Loucy (cell line): ENCODE results near the gene FSD2.

Experiments used
- EZH2phosphoT487 ChIP-seq: fragments of 200-600 bp; IDR thresholded peaks from 2 replicates; pipeline ENCODE4 v1.6.1; 2018; ENCODE audit warnings: antibody characterized with exemption, mild to moderate bottlenecking, moderate library complexity, borderline replicate concordance
- TF ChIP-seq, protein P1 (sequence below): fragments of 200-600 bp; sonication (generic); conservative IDR thresholded peaks from 2 replicates; pipeline ENCODE4 v1.5.1; 2014; ENCODE audit warnings: mild to moderate bottlenecking, antibody characterized with exemption, low read length

DNA sequence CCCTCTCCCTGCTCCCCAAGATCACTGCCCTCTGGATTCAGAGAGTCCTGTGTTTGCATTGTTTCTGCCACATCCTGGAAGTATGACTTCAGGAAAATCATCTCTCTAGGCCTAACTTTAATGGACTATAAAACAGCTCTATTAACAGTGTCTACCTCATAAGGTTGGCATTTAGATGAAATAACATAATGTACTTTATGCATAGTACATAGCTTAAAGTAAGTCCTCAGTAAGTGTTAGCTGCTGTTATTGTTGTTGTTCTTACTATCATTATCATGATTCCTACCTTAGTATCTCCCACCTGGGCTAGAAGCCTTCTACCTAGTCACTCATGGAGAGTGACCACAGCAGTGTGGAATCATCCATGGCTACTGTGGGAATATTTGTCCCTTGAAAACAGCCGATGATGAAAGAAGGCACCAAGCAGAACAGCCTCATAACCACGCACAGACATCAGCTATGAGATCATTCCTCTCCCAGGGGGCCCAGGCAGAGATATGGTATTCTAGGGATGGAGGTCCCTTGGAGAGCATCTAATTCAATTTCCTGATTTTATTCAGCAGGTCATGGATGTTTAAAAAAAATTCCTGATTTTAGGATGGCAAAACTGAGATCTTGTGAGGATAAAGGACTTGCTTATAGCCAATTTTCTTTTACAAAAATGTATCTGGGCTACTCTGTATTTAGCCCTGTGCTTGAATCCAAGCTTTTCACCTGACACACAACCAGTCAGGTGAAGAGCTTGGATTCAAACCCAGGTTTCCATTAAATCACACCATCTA, 1.9 kb downstream of the FSD2 start:
- TF ChIP-seq, protein P1, sequence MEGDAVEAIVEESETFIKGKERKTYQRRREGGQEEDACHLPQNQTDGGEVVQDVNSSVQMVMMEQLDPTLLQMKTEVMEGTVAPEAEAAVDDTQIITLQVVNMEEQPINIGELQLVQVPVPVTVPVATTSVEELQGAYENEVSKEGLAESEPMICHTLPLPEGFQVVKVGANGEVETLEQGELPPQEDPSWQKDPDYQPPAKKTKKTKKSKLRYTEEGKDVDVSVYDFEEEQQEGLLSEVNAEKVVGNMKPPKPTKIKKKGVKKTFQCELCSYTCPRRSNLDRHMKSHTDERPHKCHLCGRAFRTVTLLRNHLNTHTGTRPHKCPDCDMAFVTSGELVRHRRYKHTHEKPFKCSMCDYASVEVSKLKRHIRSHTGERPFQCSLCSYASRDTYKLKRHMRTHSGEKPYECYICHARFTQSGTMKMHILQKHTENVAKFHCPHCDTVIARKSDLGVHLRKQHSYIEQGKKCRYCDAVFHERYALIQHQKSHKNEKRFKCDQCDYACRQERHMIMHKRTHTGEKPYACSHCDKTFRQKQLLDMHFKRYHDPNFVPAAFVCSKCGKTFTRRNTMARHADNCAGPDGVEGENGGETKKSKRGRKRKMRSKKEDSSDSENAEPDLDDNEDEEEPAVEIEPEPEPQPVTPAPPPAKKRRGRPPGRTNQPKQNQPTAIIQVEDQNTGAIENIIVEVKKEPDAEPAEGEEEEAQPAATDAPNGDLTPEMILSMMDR = no peak
- no peak for TF ChIP-seq EZH2phosphoT487
